Fibroblast of the conjunctiva (primary cell): ENCODE data around the gene RAB11FIP5.
A peak's percentile ranks its signal among the peaks of the same experiment; 100 is the strongest.
"Not testable (repeated sequence)": the region's sequence is repeated elsewhere in the genome, so short reads cannot be mapped to it uniquely, and the experiment has no call there.

Experiments
- DNase-seq: peaks from one replicate; pipeline ENCODE4 v3.0.0-alpha.2; 2010; ENCODE audit warnings: low read depth

Gene RAB11FIP5, protein sequence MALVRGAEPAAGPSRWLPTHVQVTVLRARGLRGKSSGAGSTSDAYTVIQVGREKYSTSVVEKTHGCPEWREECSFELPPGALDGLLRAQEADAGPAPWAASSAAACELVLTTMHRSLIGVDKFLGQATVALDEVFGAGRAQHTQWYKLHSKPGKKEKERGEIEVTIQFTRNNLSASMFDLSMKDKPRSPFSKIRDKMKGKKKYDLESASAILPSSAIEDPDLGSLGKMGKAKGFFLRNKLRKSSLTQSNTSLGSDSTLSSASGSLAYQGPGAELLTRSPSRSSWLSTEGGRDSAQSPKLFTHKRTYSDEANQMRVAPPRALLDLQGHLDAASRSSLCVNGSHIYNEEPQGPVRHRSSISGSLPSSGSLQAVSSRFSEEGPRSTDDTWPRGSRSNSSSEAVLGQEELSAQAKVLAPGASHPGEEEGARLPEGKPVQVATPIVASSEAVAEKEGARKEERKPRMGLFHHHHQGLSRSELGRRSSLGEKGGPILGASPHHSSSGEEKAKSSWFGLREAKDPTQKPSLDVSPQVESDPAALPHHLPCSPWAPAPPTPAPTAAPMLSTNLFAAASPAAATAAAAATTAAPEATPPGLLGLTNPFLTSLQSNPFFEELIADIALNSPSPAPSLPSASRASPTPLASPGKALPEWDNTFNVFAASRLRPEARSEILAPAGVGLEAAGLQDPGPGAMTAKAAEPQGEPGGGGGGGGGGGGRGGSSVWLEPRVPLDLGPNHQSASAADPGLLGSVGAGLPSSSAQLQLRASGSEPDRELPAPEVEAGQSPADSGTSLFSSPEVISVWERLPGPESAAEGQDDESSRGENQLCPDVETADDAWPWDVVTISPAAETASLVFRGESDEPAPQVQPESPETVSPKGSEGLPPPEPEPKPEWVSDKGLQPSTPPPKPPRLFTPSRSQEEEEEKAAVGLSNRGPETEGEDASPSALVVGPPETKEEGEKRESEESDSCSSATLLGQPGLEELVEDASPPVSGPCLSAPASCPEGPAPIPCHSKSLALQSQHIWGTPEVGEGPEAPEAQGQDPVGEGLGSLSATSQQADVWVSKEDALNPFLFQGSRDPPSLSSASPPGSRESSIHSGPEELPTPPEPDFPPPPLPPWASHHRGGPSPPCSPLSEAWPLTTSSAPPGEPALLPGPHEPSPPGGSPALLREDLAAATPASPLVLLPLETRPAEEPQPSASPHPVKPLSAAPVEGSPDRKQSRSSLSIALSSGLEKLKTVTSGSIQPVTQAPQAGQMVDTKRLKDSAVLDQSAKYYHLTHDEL (N-terminal part only)

DNA sequence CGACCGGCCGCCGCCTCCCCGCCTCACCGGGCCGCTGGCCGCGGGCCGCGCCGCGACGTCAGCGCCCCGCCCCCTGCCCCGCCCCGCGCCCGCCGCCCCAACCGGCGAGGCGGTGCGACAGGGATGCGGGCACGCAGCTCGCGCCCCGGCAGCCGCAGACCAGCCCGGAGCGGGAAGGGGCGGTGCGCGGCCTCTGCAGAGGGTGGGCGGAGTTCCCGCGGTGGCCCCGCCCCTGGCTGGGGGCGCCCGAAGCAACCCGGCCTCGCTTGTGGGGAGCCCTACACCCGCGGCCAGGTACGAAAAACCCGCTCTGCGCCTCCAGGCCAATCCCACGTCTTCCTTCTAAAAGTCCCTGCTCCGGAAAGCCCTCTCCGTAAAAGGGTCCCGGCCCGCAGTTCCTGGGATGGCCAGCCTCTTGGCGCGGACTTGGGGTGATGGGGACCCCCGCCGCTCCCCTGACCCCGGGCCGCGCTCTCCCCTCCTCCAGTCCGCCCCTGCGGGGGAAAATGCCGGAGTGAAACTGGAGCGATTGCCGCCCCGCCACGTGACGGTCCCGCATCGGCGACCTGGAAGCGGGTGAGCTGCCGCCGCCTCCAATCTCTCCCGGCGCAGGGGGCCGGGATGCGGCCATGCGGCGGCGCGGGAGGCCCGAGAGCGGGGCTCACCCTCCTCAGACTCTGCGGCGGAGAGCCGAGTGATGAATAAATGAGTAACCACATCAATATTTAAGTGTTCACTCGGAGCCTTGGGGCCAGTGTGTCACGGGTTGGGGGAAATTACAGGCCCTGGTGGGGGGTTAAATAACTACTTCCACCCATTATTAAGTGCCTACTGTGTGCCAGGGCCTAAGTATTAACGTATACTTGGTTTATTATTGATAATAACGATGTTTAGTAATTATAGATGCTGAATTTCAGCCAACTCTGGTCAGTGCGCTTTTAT, at the start of gene RAB11FIP5:
RAB11FIP5 (minus strand) TSS at position 36 of the 942 bp plus-strand sequence. CDS start 171 bp downstream, outside the sequence.
- DNase-seq = peak; percentile 64

DNA sequence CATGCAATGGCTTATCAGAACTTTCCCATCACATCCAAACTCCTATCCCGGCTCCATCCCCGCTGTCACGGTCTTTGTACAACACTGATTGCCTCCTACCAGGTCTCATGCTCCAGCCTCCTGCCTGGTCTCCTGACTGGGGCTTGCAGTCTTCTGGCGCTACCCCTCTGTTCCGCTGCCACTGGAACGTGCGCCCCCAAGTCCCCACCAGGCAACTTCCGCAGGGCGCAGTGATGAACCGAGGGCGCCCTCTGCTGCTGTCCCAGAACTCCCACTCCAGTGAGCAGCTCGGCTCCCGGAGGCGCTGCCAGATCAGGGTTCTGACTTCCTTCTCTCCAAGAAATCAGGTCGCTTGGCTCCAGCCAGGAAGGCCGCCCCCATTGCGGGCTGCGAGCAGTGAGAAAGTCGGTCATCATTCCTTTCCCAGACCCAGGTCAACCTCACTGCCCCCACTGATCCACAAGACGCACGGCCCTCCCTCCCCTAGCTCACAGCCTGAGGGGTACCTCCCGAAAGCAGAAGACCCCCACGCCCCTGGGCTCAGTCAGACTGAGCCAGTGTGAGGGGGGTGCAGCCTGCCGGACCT, 43.9 kb upstream of the RAB11FIP5 start:
- peak; percentile 43 for DNase-seq

DNA sequence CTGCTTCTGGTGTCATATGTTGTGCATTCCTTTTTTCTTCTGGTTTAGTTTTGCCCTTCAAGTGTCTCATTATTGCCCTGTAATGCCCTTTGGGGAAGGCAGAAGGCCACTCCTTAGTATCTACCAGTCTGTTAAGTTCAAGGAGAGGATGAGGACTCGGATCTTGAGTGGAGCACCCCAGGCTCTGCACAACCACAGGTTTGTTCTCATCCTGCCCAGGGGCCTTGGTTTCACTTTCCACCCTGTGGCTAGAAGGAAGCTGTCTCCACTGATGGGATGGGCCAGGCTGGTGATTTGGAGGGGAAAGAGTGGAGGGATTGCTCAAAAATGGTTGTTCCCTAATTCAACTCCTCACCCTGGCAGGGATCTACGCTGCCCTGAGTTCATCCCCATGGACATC, 30.2 kb upstream of the RAB11FIP5 start:
- DNase-seq = no peak

DNA sequence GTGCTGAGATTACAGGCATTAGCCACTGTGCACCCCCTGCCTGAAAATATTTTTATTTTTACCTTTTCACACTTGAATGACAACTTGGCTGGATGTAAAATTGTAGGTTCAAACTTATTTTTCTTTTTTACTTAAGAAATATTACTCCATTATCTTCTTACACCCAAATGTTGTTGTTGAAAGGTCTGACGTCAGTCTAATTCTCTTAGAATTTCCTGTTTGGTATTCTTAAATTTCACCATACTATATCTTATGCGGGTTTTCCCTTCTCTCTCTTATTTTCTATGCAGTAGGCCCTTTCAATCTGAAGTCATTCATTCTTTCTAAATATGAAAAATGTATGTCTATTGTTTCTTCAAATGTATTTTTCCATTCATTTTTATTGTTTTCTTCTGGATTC, 29.1 kb upstream of the RAB11FIP5 start:
- no peak for DNase-seq

DNA sequence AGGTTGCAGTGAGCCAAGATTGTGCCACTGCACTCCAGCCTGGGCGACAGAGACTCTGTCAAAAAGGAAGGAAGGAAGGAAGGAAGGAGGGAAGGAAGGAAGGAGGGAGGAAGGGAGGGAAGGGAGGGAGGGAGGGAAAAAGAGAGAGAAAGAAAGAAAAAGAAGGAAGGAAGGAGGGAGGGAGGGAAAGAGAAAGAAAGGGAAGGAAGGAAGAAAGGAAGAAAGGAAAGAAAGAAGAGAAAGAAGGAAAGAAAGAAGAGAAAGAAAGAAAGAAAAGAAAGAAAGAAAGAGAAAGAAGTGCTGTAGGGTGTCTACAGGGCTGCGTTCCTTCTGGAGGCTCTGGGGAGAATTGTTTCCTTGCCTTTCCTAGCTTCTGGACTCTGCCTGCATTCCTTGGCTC, 22.5 kb upstream of the RAB11FIP5 start:
- DNase-seq = no peak

DNA sequence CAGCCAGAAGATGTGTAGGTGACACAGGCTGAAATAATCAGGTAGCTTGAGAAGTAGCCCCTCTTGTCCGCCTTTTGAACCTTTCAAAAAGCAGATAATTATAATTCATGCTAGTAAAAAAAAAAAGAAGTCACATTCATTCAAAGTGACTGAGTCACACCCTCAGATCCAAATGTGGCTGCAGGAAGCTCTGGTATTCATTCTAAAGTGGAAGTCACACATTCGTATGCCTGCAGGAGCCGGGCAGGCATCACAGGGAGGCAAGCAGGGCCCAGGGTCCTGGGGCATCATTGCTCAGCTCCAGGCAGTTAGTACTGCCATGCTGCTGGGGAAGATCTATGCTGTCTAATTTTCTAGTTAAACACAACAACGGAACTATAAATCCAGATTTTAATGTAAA, 21.7 kb upstream of the RAB11FIP5 start:
- no peak for DNase-seq

DNA sequence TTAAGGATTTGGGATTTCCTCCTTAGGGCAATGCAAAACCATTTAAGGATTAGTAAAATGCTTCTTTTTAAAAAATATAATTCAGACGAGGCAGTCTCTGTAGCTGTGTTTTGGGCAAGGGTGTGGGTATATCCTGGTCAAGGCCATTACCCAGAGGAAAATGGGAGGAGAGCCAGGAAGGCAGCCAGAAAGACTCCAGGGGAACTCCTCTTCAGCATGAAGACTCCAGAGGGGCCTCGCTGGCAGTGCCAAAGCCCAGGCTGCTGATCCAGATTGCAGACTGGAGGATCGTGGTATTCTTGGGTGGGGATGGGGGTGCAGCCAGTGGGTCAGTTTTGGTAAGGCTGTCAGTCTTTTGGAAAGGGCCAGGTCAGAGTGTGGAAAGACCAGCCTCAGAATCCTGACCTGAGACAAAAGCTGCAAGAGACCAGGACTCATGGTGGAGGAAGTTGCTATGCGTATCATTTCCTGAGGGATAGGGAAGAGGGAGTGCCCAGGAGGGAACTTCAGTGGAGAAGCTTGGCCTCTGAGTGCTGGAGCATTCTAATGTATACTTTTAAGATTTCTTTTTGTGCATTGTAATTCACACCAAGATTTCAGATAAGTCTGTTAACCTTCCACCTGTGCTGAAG, 20.9 kb upstream of the RAB11FIP5 start:
- no peak for DNase-seq

DNA sequence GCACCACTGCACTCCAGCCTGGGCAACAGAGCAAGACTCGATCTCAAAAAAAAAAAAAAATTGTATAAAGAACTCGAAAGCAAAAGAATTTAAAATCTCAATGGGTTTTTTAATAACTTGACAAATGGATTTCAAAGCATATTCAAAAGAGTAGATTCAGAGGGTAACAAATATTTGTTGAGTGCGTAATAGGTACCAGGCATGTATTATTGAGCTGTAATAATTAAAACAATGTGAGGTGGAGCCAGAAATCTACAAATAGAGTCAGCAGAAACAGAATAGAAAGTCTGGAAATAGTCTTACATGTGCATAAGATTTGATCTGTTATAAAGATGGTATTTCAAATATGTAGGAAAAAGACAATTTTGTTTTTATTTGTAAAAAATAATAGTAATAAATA, 19.1 kb upstream of the RAB11FIP5 start:
- DNase-seq = no peak

DNA sequence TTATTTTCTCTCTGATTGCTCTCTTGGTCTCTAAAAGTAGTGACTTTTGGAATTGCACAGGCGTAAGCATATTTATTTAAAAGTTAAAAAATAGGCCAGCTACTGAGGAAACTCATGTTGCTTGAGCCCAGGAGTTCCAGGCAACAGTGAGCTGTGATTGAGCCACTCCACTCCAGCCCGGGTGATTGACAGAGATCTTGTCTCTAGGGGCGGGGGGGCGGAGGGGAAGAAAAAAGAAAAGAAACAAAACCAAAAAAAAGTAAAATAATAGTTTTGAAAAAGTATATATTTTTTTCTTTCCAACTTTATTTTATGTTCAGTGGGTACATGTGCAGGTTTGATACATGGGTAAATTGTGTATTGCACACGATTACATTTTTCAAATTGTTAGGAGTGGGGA, 18.0 kb upstream of the RAB11FIP5 start:
- DNase-seq = no peak

DNA sequence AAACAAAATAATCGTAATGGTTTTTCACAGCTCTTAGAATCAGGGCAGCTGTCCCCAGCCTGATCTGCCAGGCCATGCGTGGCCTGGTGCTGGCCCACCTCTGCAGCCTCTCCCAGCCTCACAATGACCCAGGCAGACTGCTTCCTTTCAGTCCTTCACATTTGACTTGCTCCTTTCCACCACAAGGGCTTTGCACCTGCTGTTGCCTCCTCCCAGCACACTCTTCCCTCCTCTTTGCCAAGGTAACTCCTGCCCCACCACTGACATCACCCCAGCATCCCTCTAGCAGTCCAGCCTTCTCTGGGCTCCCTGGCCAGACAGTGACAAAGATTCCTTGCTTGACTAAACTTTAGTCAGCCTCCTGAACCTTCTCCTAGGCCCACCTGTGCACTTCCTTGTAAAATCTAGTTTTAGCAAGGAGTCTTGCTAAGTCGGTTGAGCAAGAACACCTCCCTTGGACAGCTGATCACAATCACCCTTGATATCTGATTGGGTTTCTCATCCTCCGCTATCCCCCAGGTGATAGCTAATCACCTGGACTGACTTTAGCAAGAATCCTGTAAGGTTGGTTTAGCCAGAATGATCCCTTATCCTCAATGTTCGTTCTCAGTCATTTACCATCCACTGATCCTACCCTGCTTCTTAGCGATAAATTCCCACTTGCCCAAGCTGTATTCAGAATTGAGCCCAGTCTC, 16.2 kb upstream of the RAB11FIP5 start:
- no peak for DNase-seq

DNA sequence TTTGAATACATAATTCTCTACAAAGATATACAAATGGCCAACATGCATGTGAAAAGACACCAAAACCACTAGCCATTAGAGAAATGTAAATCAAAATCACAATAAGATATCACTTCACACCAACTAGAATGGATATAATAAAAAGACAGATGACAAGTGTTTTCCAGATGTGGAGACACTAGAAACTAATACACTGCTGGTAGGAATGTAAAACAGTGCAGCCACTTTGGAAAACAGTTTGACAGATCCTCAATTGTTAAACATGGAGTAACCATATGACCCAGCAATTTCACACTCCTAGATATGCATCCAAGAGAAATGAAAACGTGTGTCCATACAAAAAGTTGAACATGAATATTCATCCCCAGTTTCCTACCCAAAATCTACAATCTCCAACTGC, 9.8 kb upstream of the RAB11FIP5 start:
- no peak for DNase-seq

DNA sequence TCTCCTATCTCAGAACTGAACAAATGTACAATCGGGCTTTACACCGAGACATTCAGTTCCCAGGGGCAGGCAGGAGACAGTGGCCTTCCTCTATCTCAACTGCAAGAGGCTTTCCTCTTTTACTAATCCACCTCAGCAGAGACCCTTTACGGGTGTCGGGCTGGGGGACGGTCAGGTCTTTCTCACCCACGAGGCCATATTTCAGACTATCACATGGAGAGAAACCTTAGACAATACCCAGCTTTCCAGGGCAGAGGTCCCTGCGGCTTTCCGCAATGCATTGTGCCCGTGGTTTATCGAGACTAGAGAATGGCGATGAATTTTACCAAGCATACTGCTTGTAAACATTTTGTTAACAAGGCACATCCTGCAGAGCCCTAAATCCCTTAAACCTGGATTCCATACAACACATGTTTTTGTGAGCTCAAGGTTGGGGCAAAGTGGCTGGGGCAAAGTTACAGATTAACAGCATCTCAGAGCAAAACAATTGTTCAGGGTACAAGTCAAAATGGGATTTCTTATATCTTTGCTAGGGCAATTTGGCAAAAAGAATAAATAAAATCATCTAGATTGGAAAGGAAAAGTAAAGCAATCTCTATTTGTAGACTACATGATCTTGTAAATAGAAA, 7.0 kb upstream of the RAB11FIP5 start:
- DNase-seq = not testable (repeated sequence)

DNA sequence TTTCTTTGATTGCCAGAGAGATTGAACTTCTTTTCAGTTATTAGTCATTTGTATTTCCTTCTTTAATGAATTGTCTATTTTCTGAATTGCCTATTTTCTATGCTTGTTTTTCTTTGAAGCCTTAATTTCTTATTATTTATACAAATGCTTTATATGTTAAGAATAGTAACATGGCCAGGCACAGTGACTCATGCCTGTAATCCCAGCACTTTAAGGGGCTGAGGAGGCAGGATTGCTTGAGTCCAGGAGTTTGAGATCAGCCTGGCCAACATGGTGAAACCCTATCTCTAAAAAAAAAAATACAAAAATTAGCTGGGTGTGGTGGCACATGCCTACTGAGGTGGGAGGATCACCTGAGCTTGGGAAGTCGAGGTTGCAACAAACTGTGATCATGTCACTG, 4.7 kb upstream of the RAB11FIP5 start:
- DNase-seq = no peak

DNA sequence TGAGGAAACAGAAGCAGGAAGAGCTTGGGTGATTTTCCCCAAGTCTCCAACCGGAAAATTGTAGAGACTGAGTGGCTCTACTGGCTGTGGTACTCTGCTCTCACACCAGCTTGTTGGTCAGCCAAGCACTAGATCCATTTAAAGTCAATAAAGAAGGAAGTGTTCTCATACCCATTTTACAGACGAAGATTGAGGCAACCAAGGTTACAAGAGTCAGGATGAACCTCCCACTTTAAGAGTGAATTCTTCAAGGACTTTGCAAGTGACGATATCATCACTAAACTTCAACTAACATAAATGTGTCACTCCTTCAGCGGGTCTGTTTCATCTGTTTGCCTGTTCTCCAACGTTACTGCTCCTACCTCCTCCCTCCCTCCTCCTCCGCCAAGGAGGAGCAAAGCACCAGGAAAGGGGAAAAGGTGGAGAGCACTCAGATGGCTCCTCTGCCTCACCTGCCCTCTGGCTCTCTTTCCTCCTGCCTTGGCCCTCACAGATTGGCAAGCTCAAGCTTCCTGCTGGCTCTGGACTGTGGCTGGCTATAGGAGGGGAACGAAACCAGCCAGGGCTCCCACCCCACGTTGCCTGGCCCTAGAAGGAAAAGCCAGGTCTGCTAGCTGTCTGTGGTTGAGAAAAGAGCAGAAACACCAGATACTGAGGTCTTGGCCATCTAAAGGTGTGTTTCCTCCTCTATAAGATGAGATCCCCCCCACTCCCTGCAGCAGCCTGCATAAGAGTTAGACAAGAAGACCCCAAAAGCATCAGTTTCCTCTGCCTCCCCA, 3.6 kb upstream of the RAB11FIP5 start:
- DNase-seq = no peak

DNA sequence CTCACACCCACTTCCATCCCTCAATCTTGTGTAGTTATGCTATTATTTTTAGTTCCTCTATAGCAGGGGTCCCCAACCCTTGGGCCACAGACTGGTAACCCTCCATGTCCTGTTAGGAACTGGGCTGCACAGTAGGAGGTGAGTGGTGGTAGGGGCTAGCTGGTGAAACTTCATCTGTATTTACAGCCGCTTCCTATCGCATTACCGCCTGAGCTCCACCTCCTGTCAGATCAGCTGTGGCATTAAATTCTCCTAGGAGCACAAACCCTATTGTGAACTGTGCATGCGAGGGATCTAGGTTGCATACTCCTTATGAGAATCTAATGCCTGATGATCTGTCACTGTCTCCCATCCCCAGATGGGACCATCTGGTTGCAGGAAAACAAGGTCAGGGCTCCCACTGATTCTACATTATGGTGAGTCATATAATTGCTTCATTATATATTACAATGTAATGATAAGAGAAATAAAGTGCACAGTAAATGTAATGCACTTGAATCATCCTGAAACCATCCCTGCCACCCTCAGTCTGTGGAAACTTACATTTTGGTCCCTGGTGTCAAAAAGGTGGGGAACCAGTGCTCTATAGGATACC, 1.6 kb upstream of the RAB11FIP5 start:
- DNase-seq = no peak

DNA sequence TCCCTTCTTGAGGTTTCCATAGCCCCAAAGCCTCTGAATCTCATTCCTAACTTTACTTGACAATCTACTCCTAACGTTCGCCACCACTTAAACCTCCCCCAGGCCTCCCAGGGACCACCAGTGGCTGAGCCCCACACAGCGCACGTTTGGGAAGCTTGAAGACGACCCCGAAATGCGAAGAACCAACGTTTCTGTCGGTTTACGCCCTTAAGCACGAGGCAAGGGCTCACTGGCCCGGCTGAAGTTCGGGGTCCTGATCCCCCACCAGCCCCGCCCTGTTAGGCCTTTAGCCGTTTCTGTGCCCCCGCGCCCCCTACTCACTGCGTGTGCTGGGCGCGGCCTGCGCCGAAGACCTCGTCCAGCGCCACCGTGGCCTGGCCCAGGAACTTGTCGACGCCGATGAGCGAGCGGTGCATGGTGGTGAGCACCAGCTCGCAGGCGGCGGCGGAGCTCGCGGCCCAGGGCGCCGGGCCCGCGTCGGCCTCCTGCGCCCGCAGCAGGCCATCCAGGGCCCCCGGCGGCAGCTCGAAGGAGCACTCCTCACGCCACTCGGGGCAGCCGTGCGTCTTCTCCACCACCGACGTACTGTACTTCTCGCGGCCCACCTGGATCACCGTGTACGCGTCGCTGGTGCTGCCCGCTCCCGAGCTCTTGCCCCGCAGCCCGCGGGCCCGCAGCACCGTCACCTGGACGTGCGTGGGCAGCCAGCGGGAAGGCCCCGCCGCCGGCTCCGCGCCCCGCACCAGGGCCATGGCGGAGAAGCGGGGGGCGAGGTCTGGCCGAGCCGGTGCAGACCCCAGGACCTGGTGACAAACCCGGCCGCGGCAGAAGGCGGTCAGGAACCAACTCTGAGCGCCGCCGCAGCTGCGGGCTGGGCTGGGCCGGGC, 479 bp downstream of the RAB11FIP5 start:
- no peak for DNase-seq
